Fibroblast of skin of left quadriceps (primary cell): ENCODE results near the gene TENT4B.
"Not testable (repeated sequence)": the region's sequence is repeated elsewhere in the genome, so short reads cannot be mapped to it uniquely, and the experiment has no call there.

Experiments
- DNase-seq, 2 experiments: peaks; one replicate each; pipeline ENCODE4 v3.0.0-alpha.2; 2013; ENCODE audit warnings: low read depth in 2 of 2

TENT4B gene

DNA sequence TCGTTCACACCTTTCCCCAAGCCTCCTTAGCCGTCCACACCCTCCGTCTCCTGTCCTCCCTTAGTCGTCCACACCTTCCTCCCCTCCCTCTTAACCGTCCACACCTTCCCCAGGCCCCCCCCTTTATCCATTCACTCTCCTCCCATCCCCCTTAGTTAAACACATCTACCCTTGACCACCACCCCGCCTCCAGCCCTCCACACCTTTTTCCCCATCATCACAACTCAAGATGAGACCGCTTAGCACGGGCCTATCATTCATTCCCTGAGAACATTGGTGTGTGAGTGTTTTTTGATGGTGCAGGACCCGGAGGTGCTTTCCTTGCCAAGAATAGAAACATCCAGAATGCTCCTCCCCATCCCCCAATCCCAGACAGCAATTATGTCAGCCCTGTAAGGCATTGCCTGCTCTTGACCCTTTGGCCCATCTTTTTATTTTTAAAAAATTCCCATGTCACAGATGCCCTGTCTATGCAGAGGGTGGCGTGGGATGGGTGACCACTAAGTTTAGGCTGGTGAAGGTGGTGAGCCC lies 1.4 kb downstream of the TENT4B start:
- DNase-seq = no peak

DNA sequence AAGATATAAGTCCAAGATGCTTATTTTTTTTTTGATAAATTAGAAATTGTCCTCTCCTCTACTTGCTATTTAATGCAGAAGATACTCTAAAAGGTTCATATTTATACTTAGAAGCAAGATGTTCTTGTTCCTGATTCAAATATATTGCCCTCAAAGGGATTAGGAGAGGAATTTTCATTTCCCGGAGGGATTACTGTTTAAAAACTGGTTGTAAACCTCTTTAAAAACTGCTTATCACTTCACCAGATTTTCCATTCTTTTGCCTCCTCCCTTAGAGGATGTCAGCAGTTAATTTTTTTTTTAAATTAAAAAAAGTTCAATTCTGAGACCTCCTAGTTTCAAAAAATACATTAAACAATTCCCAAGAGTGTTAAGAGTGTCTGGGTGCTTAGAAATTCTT lies 2.8 kb downstream of the TENT4B start:
- no peak for DNase-seq

DNA sequence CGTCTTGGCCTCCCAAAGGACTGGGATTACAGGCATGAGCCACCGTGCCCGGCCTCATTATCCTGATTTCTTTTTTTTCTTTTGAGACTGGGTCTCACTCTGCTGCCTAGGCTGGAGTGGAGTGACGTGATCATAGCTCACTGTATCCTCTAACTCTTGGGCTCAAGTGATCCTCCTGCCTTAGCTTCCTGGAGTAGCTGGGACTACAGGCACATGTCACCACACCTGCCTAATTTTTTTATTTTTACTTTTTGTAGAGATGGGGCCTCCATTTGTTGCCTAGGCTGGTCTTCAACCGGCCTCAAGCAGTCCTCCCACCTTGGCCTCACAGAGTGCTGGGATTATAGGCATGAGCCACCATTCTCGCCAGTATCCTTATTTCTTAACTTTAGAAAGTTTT lies 3.5 kb downstream of the TENT4B start:
- no peak for DNase-seq

DNA sequence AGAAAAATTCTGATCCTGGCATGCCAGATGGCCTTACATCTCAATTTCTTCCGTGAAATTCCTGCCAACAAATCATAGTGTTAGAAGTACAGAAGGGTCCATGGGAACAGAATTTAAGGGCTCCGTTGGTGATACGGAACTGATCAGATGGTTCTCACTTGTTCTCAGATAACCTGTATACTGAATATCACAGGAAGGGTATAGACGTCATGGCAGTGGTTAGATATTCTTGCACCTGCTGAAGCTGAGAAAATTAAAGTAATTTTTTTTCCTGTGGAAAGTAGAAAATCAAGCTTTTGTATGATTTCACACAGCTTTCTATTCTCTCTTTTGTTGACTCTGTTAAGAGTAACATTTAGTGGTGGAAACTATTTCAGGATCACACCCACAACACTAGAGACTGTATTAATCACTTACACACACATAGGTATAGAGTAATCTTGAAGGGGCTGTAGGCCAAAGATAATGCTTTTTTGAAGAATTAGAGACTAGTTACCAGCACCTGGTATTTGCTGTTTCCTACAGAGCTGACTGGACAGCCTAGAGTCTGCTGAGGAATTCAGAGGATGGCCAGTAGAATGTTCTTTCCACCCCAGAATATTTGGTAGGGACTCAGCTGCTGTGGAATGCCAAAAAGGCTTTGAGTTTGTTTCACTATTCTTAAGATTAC lies 7.5 kb downstream of the TENT4B start:
- DNase-seq = no peak

DNA sequence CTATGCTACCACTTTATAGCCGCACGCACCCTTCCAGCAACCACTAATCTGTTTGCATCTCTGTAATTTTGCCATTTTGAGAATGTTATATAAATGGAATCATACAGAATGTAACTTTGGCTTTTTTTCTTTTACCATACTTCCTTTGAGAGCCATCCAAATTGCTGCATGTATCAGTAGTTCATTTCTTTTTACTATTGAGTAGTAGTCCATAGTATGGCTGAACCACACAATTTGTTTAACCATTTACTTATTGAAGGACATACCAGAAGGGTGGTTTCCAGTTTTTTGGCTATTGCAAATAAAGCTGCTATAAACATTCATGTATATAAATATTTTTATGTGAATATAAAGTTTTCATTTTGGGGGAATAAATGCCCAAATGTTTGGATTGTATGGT lies 8.8 kb downstream of the TENT4B start:
- no peak for DNase-seq

DNA sequence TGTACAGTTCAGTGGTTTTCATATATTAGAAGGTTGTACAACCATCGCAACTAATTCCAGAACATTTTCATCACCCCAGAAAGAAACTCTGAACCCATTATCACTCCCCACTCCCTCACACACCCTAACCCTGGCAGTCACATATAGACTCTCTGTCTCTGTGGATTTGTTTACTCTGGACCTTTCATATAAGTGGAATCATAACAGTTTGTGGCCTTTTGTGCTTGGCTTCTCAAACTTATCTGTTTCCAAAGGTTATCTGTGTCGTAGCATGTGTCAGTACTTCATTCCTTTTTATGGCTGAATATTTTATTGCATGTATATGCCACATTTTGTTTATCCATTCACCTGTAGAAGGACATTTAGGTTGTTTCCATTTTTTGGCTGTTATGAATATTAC lies 12.4 kb downstream of the TENT4B start:
- DNase-seq = no peak

DNA sequence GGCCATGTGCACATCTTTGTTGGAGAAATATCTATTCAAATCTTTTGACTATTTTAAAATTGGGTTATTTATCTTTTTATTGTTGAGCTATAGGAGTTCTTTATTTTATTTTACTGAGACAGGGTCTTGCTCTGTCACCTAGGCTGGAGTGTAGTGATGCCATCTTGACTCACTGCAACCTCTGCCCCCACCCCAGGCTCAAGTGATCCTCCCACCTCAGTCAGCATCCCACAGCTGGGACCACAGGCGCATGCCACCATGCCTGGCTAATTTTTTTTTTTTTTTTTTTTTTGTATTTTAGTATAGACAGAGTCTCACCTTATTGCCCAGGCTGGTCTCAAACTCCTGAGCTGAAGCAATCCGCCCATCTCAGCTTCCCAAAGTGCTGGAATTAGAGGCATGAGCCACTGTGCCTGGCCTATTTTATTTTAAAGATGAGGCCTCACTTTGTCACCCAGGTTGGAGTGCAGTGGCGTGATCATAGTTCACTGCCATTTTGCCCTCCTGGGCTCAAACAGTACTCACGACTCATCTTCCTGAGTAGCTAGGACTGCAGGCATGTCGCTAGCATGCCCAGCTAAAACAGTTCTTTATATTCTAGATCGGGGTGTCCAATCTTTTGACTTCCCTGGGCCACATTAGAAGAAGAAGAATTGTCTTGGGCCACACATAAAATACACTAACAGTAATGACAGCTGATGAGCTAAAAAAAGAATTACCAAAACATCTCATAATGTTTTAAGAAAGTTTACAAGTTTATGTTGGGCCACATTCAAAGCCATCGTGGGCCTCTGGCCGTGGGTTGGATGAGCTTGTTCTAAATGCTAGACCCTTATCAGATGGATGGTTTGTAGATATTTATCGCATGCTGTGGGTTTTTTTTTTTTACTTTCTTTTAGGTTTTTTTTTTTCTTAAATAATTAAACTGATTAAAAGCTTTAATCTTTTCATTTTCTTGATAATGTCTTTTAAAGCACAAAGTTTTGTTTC lies 13.7 kb downstream of the TENT4B start:
- DNase-seq = no peak

DNA sequence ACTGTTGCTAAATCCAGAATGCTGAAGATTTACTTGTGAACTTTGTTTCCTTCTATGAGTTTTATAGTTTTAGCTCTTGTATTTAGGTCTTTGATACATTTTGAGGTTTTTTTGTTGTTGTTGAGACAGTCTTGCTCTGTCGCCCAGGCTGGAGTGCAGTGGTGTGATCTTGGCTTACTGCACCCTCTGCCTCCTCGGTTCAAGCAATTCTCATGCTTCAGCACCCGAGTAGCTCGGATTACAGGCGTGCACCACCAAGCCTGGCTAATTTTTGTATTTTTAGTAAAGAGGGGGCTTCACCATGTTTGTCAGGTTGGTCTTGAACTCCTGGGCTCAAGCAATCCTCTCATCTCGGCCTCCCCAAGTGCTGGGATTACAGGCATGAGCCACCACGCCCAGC lies 14.4 kb downstream of the TENT4B start:
- DNase-seq = no peak

DNA sequence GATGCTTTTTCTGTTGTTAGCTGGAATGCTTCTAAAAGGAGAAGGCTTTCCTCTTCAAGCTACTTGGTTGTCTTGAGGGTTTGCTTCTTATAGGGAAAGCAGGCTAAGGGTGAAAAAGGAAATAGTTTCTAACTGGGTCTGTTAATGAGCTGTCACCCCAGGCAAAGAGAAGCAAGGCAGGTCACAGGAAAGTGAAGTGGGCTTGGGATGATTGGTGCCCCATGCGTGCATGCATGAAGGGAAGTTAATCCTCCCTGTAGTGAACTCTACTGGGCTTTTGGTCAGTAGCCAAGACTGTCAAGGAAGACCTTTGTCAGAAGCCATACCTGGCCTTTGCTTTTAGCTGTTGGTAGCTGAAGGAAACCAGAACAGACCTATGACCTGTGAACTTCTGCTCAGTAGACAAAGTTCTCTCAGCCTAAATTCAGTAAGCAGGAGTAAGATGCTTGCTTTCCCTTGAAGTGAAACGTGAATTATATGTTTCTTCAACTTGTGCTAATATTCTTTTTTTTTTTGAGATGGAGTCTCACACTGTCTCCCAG lies 16.5 kb downstream of the TENT4B start:
- DNase-seq = no peak

DNA sequence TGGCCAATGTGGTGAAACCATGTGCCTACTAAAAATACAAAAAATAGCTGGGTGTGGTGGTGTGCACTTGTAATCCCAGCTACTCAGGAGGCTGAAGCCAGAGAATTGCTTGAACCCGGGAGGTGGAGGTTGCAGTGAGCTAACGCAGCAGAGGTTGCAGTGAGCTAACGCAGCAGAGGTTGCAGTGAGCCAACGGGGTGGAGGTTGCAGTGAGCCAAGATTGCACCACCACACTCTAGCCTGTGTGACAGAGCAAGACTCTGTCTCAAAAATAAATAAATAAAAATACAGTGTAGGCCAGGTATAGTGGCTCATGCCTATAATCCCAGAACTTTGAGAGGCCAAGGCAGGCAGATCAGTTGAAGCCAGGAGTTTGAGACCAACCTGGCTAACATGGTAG lies 18.7 kb downstream of the TENT4B start:
- DNase-seq = not testable (repeated sequence)

DNA sequence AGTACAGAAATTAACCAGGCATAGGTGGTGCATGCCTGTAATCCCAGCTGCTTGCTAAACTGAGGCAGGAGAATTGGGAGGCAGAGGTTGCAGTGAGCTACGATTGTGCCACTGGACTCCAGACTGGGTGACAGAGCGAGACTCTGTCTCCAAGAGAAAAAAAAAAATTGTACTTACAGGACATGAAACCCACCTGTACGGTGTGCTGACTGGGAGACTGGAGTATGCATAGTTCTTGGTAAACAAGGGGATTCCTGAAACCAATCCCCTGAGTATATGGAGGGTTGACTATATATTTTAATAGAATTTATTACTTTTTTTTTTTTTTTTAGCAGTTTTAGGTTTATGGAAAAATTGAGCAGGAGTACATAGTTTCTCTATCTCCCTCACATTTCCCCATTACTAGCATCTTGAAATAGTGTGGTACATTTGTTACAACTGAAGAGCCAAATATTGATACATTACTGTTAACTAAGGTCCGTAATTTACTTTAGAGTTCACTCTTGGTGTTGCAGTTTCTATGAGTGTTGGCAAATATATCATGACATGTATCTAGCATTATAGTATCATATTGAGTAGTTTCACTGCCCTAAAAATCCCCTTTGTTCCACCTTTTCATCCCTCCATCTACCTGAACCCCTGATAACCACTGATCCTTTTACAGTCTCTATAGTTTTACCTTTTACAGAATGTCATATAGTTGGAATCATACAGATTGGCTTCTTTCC lies 19.3 kb downstream of the TENT4B start:
- no peak for DNase-seq

DNA sequence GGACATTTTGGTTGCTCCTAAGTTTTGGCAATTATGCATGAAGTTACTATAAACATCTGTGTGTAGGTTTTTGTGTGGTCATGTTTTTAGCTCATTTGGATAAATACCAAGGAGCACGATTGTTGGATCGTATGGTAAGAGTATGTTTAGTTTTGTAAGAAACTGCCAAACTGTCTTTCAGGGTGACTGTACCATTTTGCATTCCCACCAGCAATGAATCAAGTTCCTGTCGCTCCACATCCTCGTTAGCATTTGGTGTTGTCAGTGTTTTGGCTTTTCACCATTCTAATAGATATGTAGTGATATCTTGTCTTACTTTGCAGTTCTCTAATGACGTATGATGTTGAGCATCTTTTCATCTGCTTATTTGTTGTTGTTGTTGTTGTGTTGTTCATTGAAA lies 20.2 kb downstream of the TENT4B start:
- no peak for DNase-seq

DNA sequence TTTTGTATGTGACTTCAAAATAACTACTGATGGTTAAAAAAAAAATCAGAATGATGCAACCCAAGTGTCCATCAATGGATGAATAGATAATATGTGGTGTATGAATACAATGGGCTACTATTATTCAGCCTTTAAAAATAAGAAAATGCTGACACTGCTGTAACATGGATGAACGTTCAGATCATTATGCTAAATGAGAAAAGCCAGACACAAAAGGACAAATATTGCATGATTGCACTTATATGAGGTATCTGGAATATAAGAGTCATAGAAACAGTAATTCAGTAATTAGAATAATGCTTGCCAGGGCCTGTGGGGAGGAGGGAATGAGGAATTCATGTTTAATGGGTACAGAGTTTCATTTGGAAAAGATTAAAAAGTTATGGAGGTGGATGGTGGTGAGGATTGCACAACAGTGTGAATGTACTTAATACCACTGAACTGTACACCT lies 25.4 kb downstream of the TENT4B start:
- DNase-seq = peak in 1 of 2 experiments; percentile 44

DNA sequence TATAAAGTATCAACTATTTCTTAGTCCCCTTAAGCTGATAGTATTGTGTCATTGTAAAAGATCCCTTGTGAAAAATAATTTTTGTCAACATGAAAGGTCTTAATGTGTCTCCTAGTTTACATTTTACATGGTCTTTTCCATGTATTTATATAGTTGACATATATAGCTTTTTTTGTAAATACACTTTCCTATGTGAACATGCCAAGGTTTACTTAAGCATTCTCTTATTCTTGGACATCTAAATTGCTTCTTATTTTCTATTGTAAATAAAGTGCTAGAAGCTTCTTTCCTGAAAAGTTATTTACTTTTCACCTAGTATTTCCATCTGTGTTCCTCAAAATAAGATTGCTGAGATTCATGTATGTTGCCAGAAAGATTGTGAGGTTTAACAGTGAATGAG lies 29.3 kb downstream of the TENT4B start:
- no peak for DNase-seq

DNA sequence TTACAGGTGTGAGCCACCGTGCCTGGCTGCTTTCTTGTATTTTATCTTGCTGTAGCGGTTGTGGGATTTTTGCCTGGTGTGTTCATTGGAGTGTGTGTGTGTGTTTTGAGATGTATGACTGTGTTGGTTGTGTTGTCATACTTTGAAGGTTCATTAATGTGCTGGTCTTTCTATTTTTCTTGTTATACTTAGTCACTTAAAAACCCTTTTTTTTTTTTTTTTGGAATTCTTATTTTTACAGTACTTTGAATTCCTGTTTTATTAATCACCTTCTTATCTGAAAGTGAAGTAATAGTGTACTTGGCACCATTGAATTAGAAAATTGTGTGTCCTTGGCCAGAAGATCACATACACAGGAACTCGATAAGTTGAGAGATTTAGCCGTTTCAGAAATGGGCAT lies 30.2 kb downstream of the TENT4B start:
- DNase-seq = no peak

DNA sequence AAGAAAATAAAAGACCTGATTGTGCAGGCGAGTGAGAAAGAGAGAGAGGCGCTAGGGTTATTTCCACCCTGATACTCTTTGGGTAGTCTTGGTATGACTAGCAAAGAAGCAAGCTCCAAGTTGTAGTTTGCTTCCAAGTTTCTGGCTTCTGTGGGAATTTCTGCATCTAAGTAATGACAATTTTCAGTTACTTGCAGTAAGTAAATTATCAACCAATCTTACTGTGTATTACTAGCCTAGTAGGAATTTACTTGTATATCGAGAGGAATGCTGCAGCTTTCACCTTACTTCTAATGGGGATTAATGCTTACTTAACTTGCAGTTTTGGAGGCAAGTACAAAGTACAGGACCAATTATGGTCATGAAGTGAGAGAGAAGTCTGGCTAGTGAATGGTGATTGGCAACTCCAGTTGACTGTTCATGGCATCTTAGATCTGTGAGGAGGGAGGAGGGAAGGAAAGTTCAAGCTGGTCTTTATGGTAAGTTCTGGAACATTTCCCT lies 31.9 kb downstream of the TENT4B start:
- DNase-seq = peak in 1 of 2 experiments; percentile 51

DNA sequence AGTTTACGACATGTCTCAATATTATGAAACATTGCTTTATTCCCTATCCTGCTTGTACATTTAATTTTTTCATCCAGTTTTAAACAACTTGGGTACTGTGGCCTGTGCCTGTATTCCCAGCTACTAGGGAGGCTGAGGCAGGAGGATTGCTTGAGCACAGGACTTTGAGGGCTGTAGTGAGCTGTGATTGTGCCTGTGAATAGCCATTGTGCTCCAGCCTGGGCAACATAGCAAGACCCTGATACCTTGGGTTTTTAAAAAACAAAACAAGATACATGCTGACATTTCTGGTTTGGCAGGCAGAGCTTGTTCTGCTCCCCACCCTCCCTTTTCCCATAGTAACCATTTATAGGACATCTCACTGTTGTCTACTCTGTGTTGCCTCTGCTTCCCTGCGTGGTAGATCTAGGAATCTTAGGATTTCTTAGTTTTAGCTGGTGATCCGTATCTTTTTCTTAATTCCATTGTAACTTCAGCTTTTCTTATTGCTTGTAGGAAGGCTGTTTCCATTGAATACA lies 35.6 kb downstream of the TENT4B start:
- no peak for DNase-seq

DNA sequence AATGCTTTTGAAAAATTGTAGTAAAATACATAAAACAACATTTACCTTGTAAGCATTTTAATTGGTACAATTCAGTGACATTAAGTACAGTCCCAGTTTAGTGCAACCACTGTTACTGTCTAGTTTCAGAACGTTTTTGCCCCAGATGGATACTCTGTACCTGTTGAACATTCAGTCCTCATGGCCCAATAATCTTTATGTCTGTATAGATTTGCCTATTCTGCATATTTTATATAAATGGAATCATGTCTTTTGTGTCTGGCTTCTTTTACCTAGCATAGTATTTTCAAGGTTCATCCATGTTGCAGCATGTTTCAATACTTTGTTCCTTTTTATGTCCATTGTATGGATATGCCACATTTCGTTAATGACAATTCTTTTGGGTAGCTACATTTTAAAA lies 37.2 kb downstream of the TENT4B start:
- DNase-seq = no peak

DNA sequence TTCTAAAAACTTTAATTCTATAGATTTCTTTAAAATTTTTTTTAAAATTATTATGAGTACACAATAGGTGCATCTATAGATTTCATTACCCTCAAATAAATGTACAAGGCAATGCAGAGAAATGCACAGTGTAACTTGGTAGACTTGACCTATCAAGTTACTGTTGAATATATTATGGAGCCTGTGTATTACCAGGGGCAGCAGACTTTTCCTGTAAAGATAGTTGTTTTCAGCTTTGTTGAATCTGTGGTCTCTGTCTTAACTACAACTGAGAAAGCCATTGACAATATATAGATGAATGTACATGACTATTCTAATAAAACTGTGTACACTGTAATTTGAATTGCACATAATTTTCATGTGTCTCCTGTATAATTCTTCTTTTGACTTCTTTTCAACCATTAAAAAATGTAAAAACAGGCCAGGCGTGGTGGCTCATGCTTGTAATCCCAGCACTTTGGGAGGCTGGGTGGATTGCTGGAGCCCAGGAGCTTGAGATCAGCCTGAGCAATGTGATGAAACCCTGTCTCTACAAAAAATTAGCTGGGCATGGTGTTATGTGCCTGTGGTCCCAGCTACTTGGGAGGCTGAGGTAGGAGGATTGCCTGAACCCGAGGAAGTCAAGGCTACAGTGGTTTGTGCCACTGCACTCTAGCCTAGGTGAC lies 39.4 kb downstream of the TENT4B start:
- DNase-seq = no peak

DNA sequence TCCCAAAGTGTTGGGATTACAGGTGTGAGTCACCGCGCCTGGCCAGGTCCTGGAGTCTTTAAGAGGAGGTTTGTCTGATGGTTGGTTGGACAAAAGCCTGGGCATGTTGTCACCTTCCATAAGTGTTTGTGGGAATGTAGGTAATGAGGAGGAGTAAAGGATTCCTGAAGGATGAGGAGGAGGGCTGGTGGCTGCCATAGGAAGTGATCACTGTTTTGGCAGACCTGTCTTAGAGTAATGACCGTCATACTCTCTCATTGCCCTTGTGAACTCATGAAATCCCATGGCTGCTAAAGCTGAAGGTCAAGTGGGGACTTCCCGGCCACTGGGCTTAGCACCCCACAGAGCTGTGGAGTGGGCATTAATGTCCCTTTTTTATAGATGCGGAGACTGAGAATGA lies 40.5 kb downstream of the TENT4B start:
- no peak for DNase-seq

DNA sequence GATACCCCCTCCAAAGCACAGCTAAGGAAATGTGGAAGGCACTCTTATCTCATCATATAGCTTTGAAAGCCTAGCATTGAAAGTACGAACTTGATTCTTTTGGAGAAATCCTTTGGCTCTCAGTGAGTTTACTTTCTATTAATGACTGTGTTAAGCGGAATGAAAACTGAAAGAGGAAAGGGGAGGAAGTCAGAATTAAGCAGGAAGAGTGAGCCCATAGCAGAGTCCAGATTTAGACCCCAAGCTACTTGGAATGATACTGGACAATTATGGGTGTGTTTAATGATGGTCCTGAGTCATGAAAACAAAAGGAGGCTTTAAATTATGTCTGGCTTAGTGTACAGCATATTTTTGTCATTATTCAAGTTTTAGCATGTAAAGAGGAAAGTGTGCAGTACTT lies 42.2 kb downstream of the TENT4B start:
- DNase-seq = peak; percentile 45 to 57
